Upper lobe of left lung (tissue), 4 donors: ENCODE results near the gene CDC25B.

ENCODE experiments used
- CTCF ChIP-seq, 6 experiments: fragments of 450-650 bp in 4 of 6; fragments of 200-600 bp in 2 of 6; sonication (generic) in 2 of 6; IDR thresholded peaks; one replicate each; pipeline ENCODE4 v1.5.1; 2016 to 2019; ENCODE audit warnings: antibody characterized with exemption in 6 of 6
- EP300 ChIP-seq, 4 donors: sonication (generic); formaldehyde crosslinking; IDR thresholded peaks; one replicate each; pipeline ENCODE4 v1.5.1; 2017; ENCODE audit warnings: antibody characterized with exemption in 4 of 4, control low read depth in 2 of 4

DNA sequence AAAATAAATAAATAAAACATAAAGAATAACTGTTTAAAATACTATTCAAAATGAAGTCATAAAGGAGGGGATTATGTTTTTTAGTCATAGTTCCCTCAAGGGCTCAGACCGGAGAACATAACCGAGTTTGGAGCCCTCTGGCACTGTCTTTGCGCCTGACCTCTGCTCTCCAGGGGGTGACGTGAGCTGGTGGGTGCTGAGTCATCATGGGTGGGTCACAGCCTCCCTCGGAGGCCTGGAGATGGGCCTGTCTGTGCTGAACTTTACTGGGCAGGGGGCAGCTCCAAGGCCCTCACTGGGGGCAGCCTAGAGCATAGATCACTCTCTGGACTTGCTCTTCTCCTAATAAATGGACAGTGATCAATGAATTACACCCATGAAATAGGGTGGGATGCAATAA is 47.4 kb downstream of the CDC25B start:
- TF ChIP-seq CTCF (IDR thresholded peaks at IDR 0.05): no peak
- no peak for TF ChIP-seq EP300 (IDR thresholded peaks at IDR 0.05)
